A673 (cell line): ENCODE measurements around the gene TCF15. TPM values are rescaled to one million over a fixed set of nuclear protein-coding genes. Genes with fewer than 3 reads are reported as not detected.

Experiments used
- BruUV-seq: library from RNA; stranded (reverse); fragments of 400-500 nt; replicated peaks from 2 replicates; lab custom pipeline; 2021; lab: Mats Ljungman, UMichigan
- CTCF ChIA-PET: fragments of 300-600 bp; sonication (Branson Sonifier 250); formaldehyde crosslinking; loops from one replicate; lab custom pipeline; 2022; ENCODE audit warnings: antibody characterized with exemption; lab: Charles Lee
- POLR2A ChIA-PET: fragments of 300-600 bp; sonication (Branson Sonifier 250); formaldehyde crosslinking; loops from one replicate; lab custom pipeline; 2022; ENCODE audit warnings: antibody characterized with exemption; ENCODE audit not compliant: low non-redundant PET; lab: Charles Lee
- DNase-seq: peaks from one replicate; pipeline ENCODE4 v3.0.0-alpha.2; 2015; ENCODE audit warnings: low spot score
- H3K27ac ChIP-seq: fragments of 200-600 bp; sonication (generic); 2 replicates; pipeline ENCODE4 v1.5.1; 2016; ENCODE audit warnings: mixed run types, low read depth, mild to moderate bottlenecking, mixed read lengths, antibody characterized with exemption, low read length; ENCODE audit not compliant: poor library complexity, severe bottlenecking
- H3K27me3 ChIP-seq: fragments of 200-600 bp; sonication (generic); replicated peaks from 2 replicates; pipeline ENCODE4 v1.6.1; 2017; ENCODE audit warnings: mixed run types, low read depth, mild to moderate bottlenecking, mixed read lengths, antibody characterized with exemption, low read length; ENCODE audit not compliant: insufficient read depth, poor library complexity
- H3K36me3 ChIP-seq: fragments of 200-600 bp; sonication (generic); 2 replicates; pipeline ENCODE4 v1.6.1; 2016; ENCODE audit warnings: mixed run types, mild to moderate bottlenecking, mixed read lengths, antibody characterized with exemption, low read length; ENCODE audit not compliant: insufficient read depth, poor library complexity, severe bottlenecking
- H3K4me1 ChIP-seq: fragments of 200-600 bp; sonication (generic); 2 replicates; pipeline ENCODE4 v1.6.1; 2017; ENCODE audit warnings: mixed run types, mild to moderate bottlenecking, mixed read lengths, antibody characterized with exemption, low read length; ENCODE audit not compliant: insufficient read depth, poor library complexity, severe bottlenecking
- H3K4me3 ChIP-seq: fragments of 200-600 bp; sonication (generic); 2 replicates; pipeline ENCODE4 v1.5.1; 2016; ENCODE audit warnings: low read depth, mixed run types, mild to moderate bottlenecking, mixed read lengths, low read length; ENCODE audit not compliant: poor library complexity, severe bottlenecking
- H3K9me3 ChIP-seq: fragments of 200-600 bp; sonication (generic); 2 replicates; pipeline ENCODE4 v1.6.1; 2016; ENCODE audit warnings: mixed run types, low read depth, mild to moderate bottlenecking, mixed read lengths, antibody characterized with exemption, low read length; ENCODE audit not compliant: poor library complexity, severe bottlenecking
- EZH2 ChIP-seq: fragments of 200-600 bp; sonication (generic); IDR thresholded peaks from 2 replicates; pipeline ENCODE4 v1.6.1; 2017; ENCODE audit warnings: borderline replicate concordance, low read depth, mild to moderate bottlenecking, mixed read lengths, antibody characterized with exemption, low read length; ENCODE audit not compliant: poor library complexity, severe bottlenecking
- intact Hi-C: fragments of 100-400 bp; cut with micrococcal nuclease; formaldehyde crosslinking; loops from one replicate; pipeline ENCODE4 v1.10.0; 2022; ENCODE audit not compliant: unreplicated experiment
- total RNA-seq: library from RNA; stranded (reverse); gene quantifications from 2 replicates; pipeline ENCODE4 v1.2.3, GENCODE V29; 2021
- TF ChIP-seq, protein P1 (sequence below): fragments of 300-800, 200-600 bp; sonication (generic); conservative IDR thresholded peaks from 2 replicates; pipeline ENCODE4 v1.5.1; 2017; ENCODE audit warnings: low read depth, mild to moderate bottlenecking, antibody characterized with exemption, low read length, moderate library complexity, mixed read lengths

TCF15 gene
- total RNA-seq, 1 experiment from 2014 or later, result 0.24 TPM

DNA sequence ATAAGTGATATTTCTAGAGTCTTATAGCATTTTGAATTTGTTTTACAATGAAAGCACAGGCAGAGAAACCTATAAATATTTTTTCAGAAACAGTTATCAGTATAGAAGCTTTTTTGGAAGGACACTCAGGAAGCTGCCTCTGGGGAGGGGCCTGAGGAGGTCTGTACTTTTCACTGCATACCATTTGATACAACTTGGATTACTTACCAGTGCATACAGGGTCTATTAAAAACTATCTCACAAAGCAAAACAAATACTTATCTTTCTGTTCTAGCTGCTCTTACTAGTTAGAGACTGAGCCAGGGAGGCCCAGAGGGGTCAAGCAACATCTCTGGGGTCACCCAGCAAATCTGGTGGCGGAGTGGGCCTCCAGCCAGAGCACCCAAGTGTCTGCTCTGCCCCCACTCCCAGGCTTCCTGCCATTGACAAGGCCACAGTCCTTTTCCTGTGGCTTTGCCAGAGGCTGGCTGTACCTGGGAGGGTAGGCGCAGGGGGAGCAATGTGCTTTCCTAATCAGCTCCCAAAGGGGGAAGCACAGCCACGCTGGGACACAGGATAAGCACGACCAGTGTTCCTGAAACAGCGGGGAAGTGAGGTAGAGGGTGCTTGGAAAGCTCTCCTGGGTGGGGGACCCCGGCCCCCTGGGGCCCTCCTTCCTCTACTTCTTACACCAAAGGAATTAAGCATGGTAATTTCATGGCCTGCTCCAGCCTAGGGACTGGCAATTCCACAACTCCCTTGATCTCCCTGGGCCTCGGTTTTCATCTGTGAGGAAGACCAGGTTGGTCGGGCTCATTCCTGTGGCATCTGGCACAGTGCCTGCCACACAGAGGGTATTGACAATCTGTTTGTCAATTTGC lies 7.8 kb downstream of the TCF15 start:
- no peak overlapping the region for H3K27ac ChIP-seq
- intact Hi-C loops, result no loop called here
- H3K4me3 ChIP-seq, result no peak overlapping the region
- DNase-seq, result no peak
- H3K36me3 ChIP-seq, result no peaks in the 10 kb centered on the region
- CTCF ChIA-PET, result no interaction called here
- POLR2A ChIA-PET, result interaction anchor here (0.6 kb wide), 1 partner anchor 1248 kb away, joined by 3 read pairs; no protein-coding TSS in a partner anchor
- H3K4me1 ChIP-seq, result no peaks in the 10 kb centered on the region
- no peaks in the 10 kb centered on the region for H3K27me3 ChIP-seq
- H3K9me3 ChIP-seq, result no peaks in the 10 kb centered on the region
- BruUV-seq, result no TSS peak
- TF ChIP-seq, protein P1, sequence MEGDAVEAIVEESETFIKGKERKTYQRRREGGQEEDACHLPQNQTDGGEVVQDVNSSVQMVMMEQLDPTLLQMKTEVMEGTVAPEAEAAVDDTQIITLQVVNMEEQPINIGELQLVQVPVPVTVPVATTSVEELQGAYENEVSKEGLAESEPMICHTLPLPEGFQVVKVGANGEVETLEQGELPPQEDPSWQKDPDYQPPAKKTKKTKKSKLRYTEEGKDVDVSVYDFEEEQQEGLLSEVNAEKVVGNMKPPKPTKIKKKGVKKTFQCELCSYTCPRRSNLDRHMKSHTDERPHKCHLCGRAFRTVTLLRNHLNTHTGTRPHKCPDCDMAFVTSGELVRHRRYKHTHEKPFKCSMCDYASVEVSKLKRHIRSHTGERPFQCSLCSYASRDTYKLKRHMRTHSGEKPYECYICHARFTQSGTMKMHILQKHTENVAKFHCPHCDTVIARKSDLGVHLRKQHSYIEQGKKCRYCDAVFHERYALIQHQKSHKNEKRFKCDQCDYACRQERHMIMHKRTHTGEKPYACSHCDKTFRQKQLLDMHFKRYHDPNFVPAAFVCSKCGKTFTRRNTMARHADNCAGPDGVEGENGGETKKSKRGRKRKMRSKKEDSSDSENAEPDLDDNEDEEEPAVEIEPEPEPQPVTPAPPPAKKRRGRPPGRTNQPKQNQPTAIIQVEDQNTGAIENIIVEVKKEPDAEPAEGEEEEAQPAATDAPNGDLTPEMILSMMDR, result no peak
- no peak for TF ChIP-seq EZH2

DNA sequence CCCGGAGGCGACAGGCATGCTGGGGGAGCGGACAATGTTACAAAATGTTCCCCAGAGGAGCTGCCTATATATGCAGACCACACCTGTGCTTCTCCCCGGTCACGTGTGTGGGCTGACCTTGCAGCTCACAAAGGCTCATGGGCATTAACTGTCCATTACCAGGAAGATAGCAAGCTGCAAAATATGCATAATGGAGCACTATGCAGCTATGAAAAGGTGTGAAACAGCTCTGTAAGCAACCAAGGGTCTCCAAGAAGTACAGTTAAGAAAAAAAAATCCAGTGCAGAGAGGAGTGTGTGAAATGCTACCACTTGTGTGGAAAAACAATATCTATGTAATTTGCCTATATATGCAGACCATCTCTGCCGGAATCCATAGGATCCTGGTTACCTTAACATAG lies 9.4 kb downstream of the TCF15 start:
- ChIA-PET POLR2A (no interaction called here), CTCF (no interaction called here)
- H3K4me3 ChIP-seq, result no peak overlapping the region
- DNase-seq, result no peak
- BruUV-seq, result no TSS peak
- H3K4me1 ChIP-seq, result no peaks in the 10 kb centered on the region
- H3K36me3 ChIP-seq, result no peaks in the 10 kb centered on the region
- intact Hi-C loops, result no loop called here
- H3K27me3 ChIP-seq, result no peaks in the 10 kb centered on the region
- no peak overlapping the region for H3K27ac ChIP-seq
- H3K9me3 ChIP-seq, result no peaks in the 10 kb centered on the region
- TF ChIP-seq EZH2, result no peak
- TF ChIP-seq, protein P1, result no peak

DNA sequence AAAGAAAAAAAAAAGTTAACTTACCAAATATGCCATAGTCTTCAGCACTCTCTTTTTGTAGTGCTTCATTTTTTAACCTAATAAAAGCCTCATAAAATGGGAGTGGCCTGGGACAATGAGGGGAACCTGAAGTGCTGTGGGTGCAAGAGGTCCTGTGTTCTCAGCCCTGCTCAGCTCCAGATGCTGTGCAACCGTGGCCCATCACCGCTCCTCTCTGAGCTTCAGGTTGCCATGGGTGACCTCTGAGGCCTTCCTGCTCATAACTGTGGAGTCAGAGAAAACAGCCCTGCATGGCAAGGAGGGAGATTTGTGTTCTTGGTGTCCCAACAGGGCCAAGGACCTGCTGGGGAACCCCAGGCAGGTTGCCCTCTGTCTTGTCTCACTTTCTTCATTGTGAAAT lies 10.0 kb downstream of the TCF15 start:
- no peak overlapping the region for H3K4me3 ChIP-seq
- no peaks in the 10 kb centered on the region for H3K4me1 ChIP-seq
- ChIA-PET CTCF (no interaction called here), POLR2A (no interaction called here)
- H3K36me3 ChIP-seq, result no peaks in the 10 kb centered on the region
- intact Hi-C loops, result no loop called here
- no peak for DNase-seq
- BruUV-seq, result no TSS peak
- H3K27me3 ChIP-seq, result no peaks in the 10 kb centered on the region
- no peaks in the 10 kb centered on the region for H3K9me3 ChIP-seq
- no peak overlapping the region for H3K27ac ChIP-seq
- no peak for TF ChIP-seq EZH2
